Activated CD4-positive, alpha-beta T cell treated with anti-CD3 and anti-CD28 coated beads for 48 hours (primary cell): Measurements from ENCODE around the gene TMEM184C.

Experiments
- DNase-seq: peaks from one replicate; pipeline ENCODE4 v3.0.0-alpha.2; 2020

Gene TMEM184C

GRCh38 chr4:147674073-147674472, 56.9 kb downstream of the TMEM184C start:
- no peak for DNase-seq

GRCh38 chr4:147674496-147674895, 57.3 kb downstream of the TMEM184C start:
- DNase-seq, result no peak

DNA sequence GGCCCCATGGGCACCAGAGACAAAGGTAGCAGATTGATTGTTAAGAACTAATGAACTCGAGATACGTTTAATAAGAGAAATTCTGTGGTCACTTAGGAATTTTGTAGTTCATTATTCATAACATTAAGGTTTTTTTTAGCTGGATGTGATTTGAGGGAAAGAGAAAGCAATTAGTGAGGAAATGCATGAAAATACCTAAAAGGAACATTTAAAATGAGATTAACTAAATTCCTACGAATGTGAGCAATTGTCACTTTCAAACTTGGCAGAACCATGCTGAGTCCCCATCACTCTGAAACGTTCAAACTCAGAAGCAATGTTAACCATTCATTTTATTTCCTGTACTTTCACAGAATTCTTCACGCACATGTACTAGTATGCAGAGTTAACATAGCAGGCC, 60.9 kb downstream of the TMEM184C start:
- DNase-seq, result no peak

- peak; percentile 46 for DNase-seq
Measured at GRCh38 chr4:147678796-147679549, 61.8 kb downstream of the TMEM184C start.

- DNase-seq, result no peak
Measured at GRCh38 chr4:147682755-147683154, 65.6 kb downstream of the TMEM184C start.

- DNase-seq, result peak; percentile 12
Measured at GRCh38 chr4:147683188-147683591, 66.0 kb downstream of the TMEM184C start.

DNA sequence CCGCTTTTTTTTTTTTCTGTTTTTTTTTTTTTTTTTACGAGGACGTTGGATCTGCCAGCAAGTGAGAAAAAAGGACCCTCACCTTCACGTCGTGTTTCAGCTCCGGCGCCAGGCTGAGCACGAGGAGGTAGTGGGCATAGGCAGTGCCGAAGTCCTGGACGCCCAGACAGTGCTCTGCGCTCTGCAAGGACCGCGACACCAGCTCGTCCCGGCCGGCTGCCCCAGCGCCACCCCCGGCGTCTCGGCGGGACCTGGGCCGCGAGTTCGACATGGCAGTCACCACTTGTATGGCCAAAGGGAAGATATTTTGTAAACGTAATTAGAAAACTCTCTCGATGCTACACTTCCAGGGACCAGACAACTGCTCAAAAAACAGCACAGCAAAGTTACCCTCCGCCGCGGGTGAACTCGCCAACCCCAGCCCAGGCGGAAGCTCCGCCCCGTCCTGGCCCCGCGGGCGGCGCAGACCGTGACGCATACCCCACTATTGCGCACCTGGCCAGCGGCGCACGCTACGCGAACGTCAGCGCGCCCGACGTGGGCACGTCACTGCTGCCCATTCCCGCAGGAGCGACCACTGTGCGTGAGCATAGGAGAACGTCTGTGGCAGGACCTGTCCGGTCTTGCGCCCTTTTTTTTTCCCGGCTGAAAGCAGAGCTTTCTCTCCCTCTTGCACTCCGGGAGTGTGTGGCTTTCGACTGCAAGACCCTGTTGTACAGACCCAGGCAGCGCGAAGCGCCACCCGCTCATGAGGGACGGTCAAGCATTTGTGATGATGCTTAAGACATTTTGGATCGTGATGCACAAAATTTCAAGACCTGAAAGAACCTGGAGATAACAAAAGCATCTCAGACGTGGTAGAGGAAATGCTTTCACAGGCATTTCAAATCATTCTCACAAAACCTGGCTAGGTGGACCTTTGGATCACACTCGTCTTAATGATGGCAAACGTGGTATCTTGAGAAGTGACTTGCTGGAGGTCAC, 66.8 kb downstream of the TMEM184C start, which contains the start of gene PRMT9:
TSS of gene PRMT9 (minus strand) at position 447 of the 984 bp plus-strand sequence. CDS start at position 271, 176 bp downstream.
- DNase-seq, result peak; percentile 92

DNA sequence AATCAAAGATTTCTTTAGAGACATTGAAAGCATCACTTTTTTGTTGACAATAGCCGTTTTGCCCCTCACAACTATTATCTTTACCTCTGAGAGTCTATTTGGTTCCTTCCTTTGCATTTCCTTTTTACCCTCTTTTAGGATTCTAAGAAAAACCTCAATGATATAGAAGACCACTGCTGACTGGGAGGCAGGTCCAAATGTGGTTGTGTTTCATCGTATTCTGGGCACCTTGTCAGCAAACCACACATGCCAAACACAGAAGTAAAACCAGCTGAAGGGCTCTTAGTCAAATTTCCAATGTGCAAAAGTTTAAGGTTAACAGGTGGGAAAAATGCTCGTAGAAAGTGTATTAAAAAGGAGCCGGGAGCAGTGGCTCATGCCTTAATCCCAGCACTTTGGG, 71.9 kb downstream of the TMEM184C start:
- DNase-seq, result no peak

DNA sequence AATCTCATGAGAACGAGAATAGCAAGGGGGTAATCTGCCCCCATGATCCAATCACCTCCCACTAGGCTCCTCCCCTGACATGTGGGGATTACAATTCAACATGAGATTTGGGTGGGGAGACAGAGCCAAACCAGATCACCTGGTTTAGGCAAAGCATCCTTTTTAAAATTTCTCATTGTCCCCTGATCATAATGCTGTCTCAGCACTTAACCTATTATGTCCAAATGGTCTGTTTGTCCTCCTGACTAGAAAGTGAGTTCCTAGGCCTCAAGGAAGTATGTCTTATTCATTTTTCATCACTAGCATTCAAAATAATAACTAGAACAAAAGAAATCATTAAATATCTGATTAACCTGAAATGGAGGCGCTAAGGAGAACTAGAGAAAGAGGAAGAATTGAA, 74.6 kb downstream of the TMEM184C start:
- DNase-seq, result no peak

GRCh38 chr4:147693218-147693617, 76.0 kb downstream of the TMEM184C start:
- no peak for DNase-seq

- no peak for DNase-seq
Measured at GRCh38 chr4:147696866-147697265, 79.7 kb downstream of the TMEM184C start.

- no peak for DNase-seq
Measured at GRCh38 chr4:147704846-147705245, 87.6 kb downstream of the TMEM184C start.

DNA sequence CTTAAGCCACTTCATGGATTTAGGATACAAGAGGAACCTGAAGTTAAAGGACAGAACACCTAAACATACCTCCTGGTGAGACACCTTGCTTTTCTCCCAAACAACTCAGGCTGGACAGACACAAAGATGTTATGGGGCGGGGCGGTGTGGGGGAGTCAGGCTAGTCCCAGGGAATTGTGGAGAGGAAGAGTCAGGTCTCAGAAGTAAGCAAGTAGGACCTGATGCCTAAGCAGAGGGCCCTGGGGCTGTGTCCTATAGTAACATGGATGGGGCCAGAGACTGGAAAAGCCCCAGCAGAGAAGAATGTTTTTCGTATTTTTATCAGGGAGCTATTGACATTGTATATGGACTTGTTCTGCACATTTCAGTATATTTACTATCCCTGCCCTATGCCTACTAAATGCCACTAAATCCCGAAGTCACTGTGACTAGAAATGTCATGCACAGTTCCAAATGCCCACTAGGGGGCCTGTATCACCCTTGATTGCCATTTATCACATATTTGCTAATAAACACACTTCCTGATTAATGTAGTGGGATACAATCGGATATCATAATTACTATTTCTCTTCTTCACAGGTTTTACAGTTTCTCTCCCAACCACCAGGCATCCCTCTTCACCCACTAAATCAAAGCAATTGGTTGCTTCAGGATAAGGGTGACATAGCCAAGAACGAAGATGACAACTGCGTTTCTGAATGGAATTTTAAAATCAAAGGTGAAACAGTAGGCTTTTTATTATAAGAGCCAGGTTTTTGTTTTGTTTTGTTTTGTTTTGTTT, 90.9 kb downstream of the TMEM184C start:
- peak; percentile 57 for DNase-seq

DNA sequence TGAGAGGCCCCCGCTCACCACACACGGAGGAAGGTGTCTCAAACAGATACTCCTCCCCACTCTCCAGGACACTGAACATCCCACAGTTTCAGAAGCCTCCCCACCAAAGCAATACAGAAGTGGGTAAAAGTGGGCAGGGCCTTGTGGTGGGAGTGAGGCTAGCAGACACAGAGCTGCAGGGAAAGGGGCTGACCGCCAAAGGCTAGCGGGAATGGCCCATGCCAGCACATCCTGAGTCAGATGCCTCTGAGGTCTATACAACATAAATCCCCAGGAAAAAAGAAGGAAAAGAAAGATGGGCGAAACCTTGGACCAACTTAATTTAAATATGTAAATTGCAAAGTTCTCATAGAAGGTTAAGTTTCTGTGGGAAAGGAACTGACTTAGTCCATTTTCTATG, 92.8 kb downstream of the TMEM184C start:
- no peak for DNase-seq

GRCh38 chr4:147714575-147715401, 97.6 kb downstream of the TMEM184C start:
- DNase-seq, result no peak

- no peak for DNase-seq
Measured at GRCh38 chr4:147717878-147718277, 100.7 kb downstream of the TMEM184C start.
